RWPE2 (cell line): ENCODE measurements around the gene CCDC183.
"Not testable (repeated sequence)": the region's sequence is repeated elsewhere in the genome, so short reads cannot be mapped to it uniquely, and the experiment has no call there.

Experiments used
- ATAC-seq: fragments of 200-7000 bp; cut with Tn5 transposase; 3 replicates; pipeline ENCODE4 v1.9.1; 2021; ENCODE audit warnings: low read depth
- DNase-seq: peaks from one replicate; pipeline ENCODE4 v3.0.0-alpha.2; 2020; ENCODE audit warnings: low spot score
- H3K27ac ChIP-seq: fragments of 450-650 bp; 2 replicates; pipeline ENCODE4 v1.5.1; 2017; ENCODE audit warnings: mild to moderate bottlenecking; ENCODE audit not compliant: poor library complexity, severe bottlenecking
- H3K27me3 ChIP-seq: fragments of 250-450 bp; sonication (Bioruptor Pico); 2 replicates; pipeline ENCODE4 v1.5.1; 2021; ENCODE audit warnings: mild to moderate bottlenecking, moderate library complexity; ENCODE audit not compliant: insufficient read depth, poor library complexity, severe bottlenecking
- H3K36me3 ChIP-seq: fragments of 250-450 bp; sonication (Bioruptor Pico); 2 replicates; pipeline ENCODE4 v1.5.1; 2020; ENCODE audit warnings: low read depth, mild to moderate bottlenecking, moderate library complexity
- H3K4me1 ChIP-seq: fragments of 250-450 bp; sonication (Bioruptor Pico); 2 replicates; pipeline ENCODE4 v1.5.1; 2021; ENCODE audit warnings: mild to moderate bottlenecking, moderate library complexity; ENCODE audit not compliant: insufficient read depth, poor library complexity, severe bottlenecking
- H3K4me3 ChIP-seq: fragments of 250-450 bp; sonication (Bioruptor Pico); 2 replicates; pipeline ENCODE4 v1.5.1; 2021; ENCODE audit warnings: mild to moderate bottlenecking, moderate library complexity; ENCODE audit not compliant: severe bottlenecking
- H3K9me3 ChIP-seq: fragments of 250-450 bp; sonication (Bioruptor Pico); 2 replicates; pipeline ENCODE4 v1.5.1; 2021; ENCODE audit warnings: mild to moderate bottlenecking, moderate library complexity; ENCODE audit not compliant: severe bottlenecking
- TF ChIP-seq, protein P1 (sequence below): fragments of 450-650 bp; IDR thresholded peaks from one replicate; pipeline ENCODE4 v1.5.1; 2017; ENCODE audit warnings: mild to moderate bottlenecking, moderate library complexity; ENCODE audit not compliant: poor library complexity, severe bottlenecking

CCDC183 gene

DNA sequence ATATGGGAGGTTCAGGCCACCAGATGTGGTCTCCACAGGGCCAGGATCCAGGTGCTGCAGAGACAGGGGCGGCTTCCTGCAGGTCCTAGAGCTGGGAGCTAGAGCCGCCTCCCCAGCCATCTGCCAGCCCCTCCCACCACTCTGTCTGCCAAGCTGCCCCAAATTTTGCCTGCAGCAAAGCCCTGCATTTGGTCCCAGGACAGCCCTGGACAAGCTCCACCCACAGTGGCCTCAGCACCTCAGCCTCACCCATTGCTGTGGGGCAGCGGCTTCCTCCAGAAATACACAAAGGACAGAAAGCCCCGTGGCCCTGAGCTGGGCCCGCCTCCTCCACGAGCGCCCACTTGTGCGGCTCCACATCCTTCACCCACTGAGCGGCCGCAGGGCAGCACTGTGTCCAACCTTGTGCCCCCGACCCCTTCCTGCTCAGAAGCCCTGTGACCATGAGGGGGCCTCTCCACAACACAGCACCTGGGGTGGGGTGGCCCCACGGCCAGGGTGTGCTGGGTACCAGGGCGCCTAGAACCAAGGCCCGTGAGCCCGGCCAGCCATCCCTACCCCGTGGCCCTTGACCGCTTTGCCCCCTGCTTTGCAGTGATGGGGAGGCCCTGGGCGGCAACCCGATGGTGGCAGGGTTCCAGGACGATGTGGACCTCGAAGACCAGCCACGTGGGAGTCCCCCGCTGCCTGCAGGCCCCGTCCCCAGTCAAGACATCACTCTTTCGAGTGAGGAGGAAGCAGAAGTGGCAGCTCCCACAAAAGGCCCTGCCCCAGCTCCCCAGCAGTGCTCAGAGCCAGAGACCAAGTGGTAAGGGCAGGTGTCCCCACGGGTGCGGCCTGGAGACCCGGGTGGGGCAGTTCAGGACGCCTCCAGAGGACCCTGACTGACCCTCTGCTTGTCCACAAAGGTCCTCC lies 42.4 kb downstream of the CCDC183 start:
- Histone ChIP-seq H3K9me3 (no peaks in the 10 kb centered on the region), H3K27ac (no peak overlapping the region), H3K4me3 (no peak overlapping the region), H3K4me1 (no peaks in the 10 kb centered on the region), H3K36me3 (no peaks in the 10 kb centered on the region), H3K27me3 (peaks cover 1% of the 10 kb centered on the region)
- ATAC-seq (no peak), DNase-seq (no peak)
- TF ChIP-seq, protein P1, sequence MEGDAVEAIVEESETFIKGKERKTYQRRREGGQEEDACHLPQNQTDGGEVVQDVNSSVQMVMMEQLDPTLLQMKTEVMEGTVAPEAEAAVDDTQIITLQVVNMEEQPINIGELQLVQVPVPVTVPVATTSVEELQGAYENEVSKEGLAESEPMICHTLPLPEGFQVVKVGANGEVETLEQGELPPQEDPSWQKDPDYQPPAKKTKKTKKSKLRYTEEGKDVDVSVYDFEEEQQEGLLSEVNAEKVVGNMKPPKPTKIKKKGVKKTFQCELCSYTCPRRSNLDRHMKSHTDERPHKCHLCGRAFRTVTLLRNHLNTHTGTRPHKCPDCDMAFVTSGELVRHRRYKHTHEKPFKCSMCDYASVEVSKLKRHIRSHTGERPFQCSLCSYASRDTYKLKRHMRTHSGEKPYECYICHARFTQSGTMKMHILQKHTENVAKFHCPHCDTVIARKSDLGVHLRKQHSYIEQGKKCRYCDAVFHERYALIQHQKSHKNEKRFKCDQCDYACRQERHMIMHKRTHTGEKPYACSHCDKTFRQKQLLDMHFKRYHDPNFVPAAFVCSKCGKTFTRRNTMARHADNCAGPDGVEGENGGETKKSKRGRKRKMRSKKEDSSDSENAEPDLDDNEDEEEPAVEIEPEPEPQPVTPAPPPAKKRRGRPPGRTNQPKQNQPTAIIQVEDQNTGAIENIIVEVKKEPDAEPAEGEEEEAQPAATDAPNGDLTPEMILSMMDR = no peak

DNA sequence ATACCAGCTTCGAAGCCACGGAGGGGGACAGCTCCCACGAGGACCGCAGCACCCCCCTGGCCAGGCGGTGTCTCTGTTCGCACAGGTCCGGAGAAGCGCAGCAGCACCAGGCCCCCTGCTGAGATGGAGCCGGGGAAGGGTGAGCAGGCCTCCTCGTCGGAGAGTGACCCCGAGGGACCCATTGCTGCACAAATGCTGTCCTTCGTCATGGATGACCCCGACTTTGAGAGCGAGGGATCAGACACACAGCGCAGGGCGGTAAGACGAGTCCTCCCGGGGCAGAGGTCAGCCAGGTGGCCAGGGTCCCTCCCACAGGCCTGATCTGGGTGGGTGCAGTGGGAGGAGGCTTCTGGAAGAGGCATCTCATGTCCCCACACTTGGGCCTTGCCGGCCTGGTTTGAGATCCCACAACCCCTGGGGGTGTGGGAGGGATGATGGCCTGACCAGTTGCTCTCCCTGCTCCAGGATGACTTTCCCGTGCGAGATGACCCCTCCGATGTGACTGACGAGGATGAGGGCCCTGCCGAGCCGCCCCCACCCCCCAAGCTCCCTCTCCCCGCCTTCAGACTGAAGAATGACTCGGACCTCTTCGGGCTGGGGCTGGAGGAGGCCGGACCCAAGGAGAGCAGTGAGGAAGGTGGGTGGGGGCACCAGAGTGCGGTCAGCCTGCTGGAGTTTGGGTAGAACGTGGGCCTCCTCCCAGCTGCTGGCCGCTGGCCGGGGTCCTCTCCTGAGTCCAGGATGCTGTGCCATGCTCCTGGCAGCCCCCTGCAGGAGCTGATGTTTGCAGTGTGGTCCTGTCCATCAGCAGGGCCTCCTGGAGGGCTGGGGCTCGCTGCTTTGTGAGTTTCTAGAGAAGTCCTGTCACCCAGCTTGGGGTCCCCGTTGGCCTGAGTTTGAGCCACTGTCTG lies 43.3 kb downstream of the CCDC183 start:
- no peaks in the 10 kb centered on the region for H3K4me1 ChIP-seq
- no peaks in the 10 kb centered on the region for H3K36me3 ChIP-seq
- H3K27me3 ChIP-seq = peaks cover 10% of the 10 kb centered on the region
- DNase-seq = no peak
- H3K9me3 ChIP-seq = no peaks in the 10 kb centered on the region
- ATAC-seq = no peak
- no peak overlapping the region for H3K27ac ChIP-seq
- TF ChIP-seq, protein P1 = no peak
- no peak overlapping the region for H3K4me3 ChIP-seq

DNA sequence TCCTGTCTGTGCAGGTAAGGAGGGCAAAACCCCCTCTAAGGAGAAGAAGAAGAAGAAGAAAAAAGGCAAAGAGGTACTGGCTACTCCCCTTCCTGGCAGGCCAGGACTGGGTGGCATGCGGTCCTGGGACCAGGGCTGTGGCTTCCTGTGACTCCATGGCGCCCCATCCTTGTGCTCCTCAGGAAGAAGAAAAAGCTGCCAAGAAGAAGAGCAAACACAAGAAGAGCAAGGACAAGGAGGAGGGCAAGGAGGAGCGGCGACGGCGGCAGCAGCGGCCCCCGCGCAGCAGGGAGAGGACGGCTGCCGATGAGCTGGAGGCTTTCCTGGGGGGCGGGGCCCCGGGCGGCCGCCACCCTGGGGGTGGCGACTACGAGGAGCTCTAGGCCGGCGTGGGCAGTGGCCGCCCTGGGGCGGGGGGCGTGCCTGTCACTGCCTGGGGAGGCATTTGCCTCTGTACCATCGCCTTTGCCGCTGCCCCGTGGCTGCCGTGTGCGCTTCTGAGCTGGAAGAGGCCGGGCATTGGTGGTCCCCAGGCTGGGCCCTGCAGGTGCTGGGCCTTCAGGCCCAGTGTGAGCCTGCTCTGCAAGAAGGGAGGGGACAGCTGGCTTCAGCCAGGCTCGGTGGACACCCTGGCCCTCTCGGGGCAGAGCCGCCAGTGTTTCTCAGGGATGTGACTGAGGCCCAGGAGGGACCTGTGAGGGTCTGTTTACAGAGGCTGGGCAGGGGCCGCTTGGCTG lies 44.2 kb downstream of the CCDC183 start:
- H3K27ac ChIP-seq = no peak overlapping the region
- DNase-seq = no peak
- peaks cover 12% of the 10 kb centered on the region for H3K27me3 ChIP-seq
- no peaks in the 10 kb centered on the region for H3K9me3 ChIP-seq
- H3K4me3 ChIP-seq = no peak overlapping the region
- H3K4me1 ChIP-seq = no peaks in the 10 kb centered on the region
- no peaks in the 10 kb centered on the region for H3K36me3 ChIP-seq
- no peak for ATAC-seq
- TF ChIP-seq, protein P1 = no peak

DNA sequence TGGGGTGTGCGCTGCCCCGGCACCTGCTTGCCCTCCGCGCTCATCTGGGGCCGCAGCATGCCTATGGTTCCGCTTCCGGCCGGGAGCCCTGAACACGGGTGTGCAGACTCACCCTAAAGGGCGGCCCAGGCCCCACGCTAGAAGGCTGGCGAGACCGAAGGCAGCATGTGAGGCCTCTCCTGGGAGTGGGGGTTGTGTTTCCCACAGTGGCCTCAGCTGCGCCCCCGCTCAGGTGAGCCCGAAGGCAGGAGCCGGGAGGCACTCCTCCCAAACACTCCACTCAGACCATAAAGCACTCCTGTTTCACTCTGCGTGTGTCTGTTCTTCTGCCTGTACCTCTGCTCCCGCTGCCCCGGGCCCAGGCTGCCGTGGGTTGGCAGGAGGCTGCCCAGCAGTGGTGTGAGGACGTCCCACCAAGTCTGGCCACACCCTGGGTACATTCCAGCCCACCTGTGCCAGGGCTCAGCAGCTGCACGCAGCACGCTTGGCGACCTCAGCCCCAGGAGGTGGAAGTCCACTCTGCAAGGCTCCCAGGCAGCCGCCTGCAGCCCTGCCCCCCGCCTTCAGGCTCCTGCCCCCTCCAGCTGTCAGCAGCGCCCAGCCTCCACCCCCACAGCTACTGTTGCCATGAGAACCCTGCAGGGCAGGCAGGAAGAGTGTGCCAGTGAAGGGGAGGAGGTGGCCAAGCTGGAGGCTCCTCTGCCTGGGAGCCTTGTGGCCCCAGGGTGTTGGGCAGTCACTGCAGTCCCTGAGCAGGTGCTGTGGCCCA lies 44.9 kb downstream of the CCDC183 start:
- DNase-seq (no peak), ATAC-seq (peak; percentile 22)
- Histone ChIP-seq H3K4me3 (no peak overlapping the region), H3K27ac (no peak overlapping the region), H3K9me3 (no peaks in the 10 kb centered on the region), H3K4me1 (no peaks in the 10 kb centered on the region), H3K36me3 (no peaks in the 10 kb centered on the region), H3K27me3 (peaks cover 18% of the 10 kb centered on the region)
- TF ChIP-seq, protein P1 = no peak

DNA sequence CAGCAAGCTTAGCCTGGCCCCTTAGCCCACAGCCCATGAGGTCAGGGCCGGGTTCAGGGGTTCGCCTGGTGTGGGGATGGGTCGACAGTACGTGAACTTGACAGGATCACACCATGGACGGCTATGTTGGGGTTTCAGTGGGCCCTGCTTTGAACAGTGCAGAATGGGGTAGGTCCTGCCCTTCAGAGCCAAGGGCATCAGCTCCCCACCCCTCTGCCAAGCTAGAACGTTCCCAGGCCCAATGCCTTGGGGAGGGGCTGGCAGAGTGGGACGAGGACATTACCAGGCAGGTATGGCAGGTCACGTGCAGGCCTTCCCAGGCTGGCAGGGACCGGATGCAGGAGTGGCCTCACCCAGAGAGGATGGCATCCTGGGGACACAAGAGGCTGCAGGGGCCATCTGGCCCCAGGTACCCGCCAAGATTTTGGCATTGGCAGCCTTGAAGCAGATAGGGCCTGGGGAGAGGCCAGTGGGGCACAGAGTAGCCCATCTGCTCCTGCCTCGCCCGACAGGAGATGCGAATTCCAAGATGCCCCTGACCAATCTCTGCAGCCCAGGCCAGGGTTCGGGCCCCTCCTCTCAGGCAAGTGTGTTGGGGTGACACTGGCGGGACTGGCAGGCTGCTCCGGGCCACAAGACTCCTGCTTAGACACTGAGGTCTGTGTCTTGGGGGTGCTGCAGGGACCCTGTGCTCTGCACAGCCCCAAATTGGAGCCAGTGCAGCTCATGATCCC lies 45.7 kb downstream of the CCDC183 start:
- H3K4me3 ChIP-seq, H3K9me3 ChIP-seq, H3K36me3 ChIP-seq, ATAC-seq, H3K27ac ChIP-seq, H3K4me1 ChIP-seq, DNase-seq: not testable (repeated sequence)
- H3K27me3 ChIP-seq = peaks cover 22% of the 10 kb centered on the region
